Coronary artery (tissue), 2 donors: ENCODE results near the gene ARL3.

Experiments used
- DNase-seq: peaks from one replicate; pipeline ENCODE4 v3.0.0-alpha.2; 2017; ENCODE audit warnings: low spot score
- H3K27ac ChIP-seq, 2 donors: fragments of 200-600 bp; sonication (generic); one replicate each; pipeline ENCODE4 v1.5.1; 2016 to 2019
- H3K4me3 ChIP-seq: fragments of 200-600 bp; sonication (generic); 2 replicates; pipeline ENCODE4 v1.5.1; 2016; ENCODE audit warnings: mild to moderate bottlenecking, moderate library complexity
- CTCF ChIP-seq: fragments of 200-600 bp; sonication (generic); IDR thresholded peaks from one replicate; pipeline ENCODE4 v1.5.1; 2019; ENCODE audit warnings: antibody characterized with exemption

ARL3 gene

GRCh38 chr10:102732661-102733060 is 18.5 kb upstream of the ARL3 start:
- DNase-seq = no peak
- no peak for TF ChIP-seq CTCF
- Histone ChIP-seq H3K27ac (no peak overlapping the region), H3K4me3 (no peak overlapping the region)

GRCh38 chr10:102731222-102731800 is 17.1 kb upstream of the ARL3 start:
- no peak for DNase-seq
- Histone ChIP-seq H3K4me3 (no peak overlapping the region), H3K27ac (no peak overlapping the region)
- no peak for TF ChIP-seq CTCF

GRCh38 chr10:102729029-102730026 is 15.1 kb upstream of the ARL3 start:
- DNase-seq = peak; percentile 90
- Histone ChIP-seq H3K4me3 (no peak overlapping the region), H3K27ac (no peak overlapping the region)
- TF ChIP-seq CTCF = peak; percentile 95

GRCh38 chr10:102727037-102727818 is 13.0 kb upstream of the ARL3 start:
- H3K4me3 ChIP-seq = no peak overlapping the region
- H3K27ac ChIP-seq = peak overlapping the region in 1 of 2 donors; percentile 9
- TF ChIP-seq CTCF = no peak
- DNase-seq = no peak

- TF ChIP-seq CTCF = no peak
- Histone ChIP-seq H3K27ac (no peak overlapping the region), H3K4me3 (no peak overlapping the region)
- DNase-seq = no peak
Observed at GRCh38 chr10:102726274-102726673, 12.1 kb upstream of the ARL3 start.

GRCh38 chr10:102723989-102724388 is 9.8 kb upstream of the ARL3 start:
- Histone ChIP-seq H3K4me3 (no peak overlapping the region), H3K27ac (no peak overlapping the region)
- no peak for TF ChIP-seq CTCF
- no peak for DNase-seq
